ENCODE data around the gene TLR2. TPM values are rescaled to one million over a fixed set of nuclear protein-coding genes. Genes with fewer than 3 reads are reported as not detected.

The TLR2 gene
- total and polyA plus RNA-seq, 2 donors (not counting 3 experiments of a cell fraction or from before 2014, with no cell fraction given) = 0.29 to 1.4 TPM

DNA sequence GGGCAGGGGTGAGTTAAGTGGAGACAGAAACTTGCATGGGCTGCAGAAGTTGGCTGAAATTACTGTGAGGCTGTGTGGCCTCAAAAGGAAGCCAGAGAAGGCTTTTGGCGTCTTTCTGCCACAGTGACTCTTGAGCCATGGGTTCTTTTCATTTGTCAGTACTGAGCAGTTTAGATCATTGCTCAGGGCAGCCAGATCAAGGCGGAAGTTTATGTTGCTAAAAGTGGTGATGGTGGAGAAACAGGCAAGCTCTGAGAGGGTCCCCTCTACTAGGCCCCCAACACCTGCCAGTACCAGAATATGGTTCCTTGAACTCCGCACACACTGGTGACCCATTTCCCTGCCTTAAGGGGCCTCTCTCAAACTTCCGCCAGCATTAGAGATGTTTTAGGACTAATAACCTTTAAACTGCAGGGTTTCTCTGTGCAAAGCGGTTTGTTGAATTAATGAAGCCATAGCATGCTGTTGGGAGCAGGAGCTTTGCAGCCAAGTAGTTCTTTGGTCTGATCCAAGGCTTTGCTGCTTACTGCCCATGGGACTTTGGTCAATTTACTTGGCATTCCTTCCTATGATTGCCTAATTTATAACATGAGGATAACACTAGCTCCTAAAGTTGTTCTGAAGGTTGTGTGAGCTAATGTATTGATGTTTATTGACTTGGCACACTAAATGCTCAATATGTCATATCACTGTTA is 41.2 kb downstream of the TLR2 start:
- CTCF ChIA-PET = interaction anchor here (0.8 to 1.8 kb wide), 3 partner anchors 16 to 25 kb away, joined by 3 to 8 read pairs (median 4); no protein-coding TSS in a partner anchor
- TF ChIP-seq GATA2 (IDR thresholded peaks at IDR 0.05; ENCODE audit: insufficient read depth, insufficient read length, low read depth, low read length) = no peak
- no peak for TF ChIP-seq EZH2 (IDR thresholded peaks at IDR 0.05; ENCODE audit: borderline replicate concordance, low read depth, low read length, severe bottlenecking)
- TF ChIP-seq MYC (IDR thresholded peaks at IDR 0.05; ENCODE audit: low read depth, low read length) = no peak
- no peak for TF ChIP-seq POLR2AphosphoS5 (IDR thresholded peaks at IDR 0.05; ENCODE audit: insufficient read depth, low read depth, low read length)
- no peak for TF ChIP-seq POLR2A (IDR thresholded peaks at IDR 0.05; ENCODE audit: low read depth, low read length)
- TF ChIP-seq, protein P1, sequence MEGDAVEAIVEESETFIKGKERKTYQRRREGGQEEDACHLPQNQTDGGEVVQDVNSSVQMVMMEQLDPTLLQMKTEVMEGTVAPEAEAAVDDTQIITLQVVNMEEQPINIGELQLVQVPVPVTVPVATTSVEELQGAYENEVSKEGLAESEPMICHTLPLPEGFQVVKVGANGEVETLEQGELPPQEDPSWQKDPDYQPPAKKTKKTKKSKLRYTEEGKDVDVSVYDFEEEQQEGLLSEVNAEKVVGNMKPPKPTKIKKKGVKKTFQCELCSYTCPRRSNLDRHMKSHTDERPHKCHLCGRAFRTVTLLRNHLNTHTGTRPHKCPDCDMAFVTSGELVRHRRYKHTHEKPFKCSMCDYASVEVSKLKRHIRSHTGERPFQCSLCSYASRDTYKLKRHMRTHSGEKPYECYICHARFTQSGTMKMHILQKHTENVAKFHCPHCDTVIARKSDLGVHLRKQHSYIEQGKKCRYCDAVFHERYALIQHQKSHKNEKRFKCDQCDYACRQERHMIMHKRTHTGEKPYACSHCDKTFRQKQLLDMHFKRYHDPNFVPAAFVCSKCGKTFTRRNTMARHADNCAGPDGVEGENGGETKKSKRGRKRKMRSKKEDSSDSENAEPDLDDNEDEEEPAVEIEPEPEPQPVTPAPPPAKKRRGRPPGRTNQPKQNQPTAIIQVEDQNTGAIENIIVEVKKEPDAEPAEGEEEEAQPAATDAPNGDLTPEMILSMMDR (IDR thresholded peaks at IDR 0.05; ENCODE audit: extremely low read depth in 1 of 2, insufficient read depth in 1 of 2, low read depth in 1 of 2, low read length in 2 of 2) = no peak
- no peak for TF ChIP-seq FOS (IDR thresholded peaks at IDR 0.05; ENCODE audit: borderline replicate concordance, insufficient read depth, low read length)
- TF ChIP-seq JUN (IDR thresholded peaks at IDR 0.05; ENCODE audit: borderline replicate concordance, insufficient read depth, insufficient read length, low read depth) = no peak
- TF ChIP-seq, protein P2, sequence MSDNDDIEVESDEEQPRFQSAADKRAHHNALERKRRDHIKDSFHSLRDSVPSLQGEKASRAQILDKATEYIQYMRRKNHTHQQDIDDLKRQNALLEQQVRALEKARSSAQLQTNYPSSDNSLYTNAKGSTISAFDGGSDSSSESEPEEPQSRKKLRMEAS (IDR thresholded peaks at IDR 0.05; ENCODE audit: insufficient read depth, insufficient read length) = no peak
- BruUV-seq (replicated peaks) = no TSS peak
- dilution Hi-C loops (cut with MboI; ENCODE audit: extremely low pct_ligation_motif_present, low sequenced_read_pairs) (no loop called here), intact Hi-C loops (cut with micrococcal nuclease) (no loop called here)
- Histone ChIP-seq H3K79me2 (ENCODE audit: control insufficient read depth, insufficient read depth, low read length) (no peaks in the 10 kb centered on the region), H3K9me3 (replicated peaks; ENCODE audit: control insufficient read depth, insufficient read depth, low read length) (no peaks in the 10 kb centered on the region), H3K4me1 (ENCODE audit: control insufficient read depth, extremely low read depth, insufficient read depth, low read length) (no peaks in the 10 kb centered on the region), H3K9me1 (replicated peaks; ENCODE audit: control insufficient read depth, extremely low read depth, insufficient read depth, low read length) (no peaks in the 10 kb centered on the region), H3K36me3 (ENCODE audit: control insufficient read depth in 2 of 2, extremely low read depth in 1 of 2, insufficient read depth in 2 of 2, low read length in 2 of 2) (no peaks in the 10 kb centered on the region), H3K27ac (ENCODE audit: insufficient read depth, low read depth, low read length) (no peak overlapping the region), H4K20me1 (replicated peaks; ENCODE audit: control insufficient read depth, extremely low read depth, insufficient read depth, low read length) (no peaks in the 10 kb centered on the region), H3K27me3 (ENCODE audit: control insufficient read depth in 2 of 2, insufficient read depth in 2 of 2, low read length in 2 of 2) (peaks cover 0 to 3% of the 10 kb centered on the region in 2 experiments), H3K9ac (replicated peaks; ENCODE audit: extremely low read depth, insufficient read depth, low read length) (no peak overlapping the region), H3K4me2 (ENCODE audit: insufficient read depth, low read length) (no peak overlapping the region), H2AFZ (ENCODE audit: low read depth, low read length) (no peak overlapping the region), H3K4me3 (replicated peaks in 1 of 3; ENCODE audit: insufficient read depth in 1 of 3, low read depth in 1 of 3, low read length in 3 of 3) (no peak overlapping the region)
- no peak for FAIRE-seq
- DNase-seq (ENCODE audit: low read depth, low spot score) = no peak
- POLR2A ChIA-PET = no interaction called here
